ENCODE data around the gene EEF1A1.

GRCh38 chr6:73525546-73526330 lies 4.9 kb upstream of the EEF1A1 start:
- TF ChIP-seq CTCF (IDR thresholded peaks at IDR 0.05 in 2 of 3, conservative IDR thresholded peaks at IDR 0.05 in 1 of 3; ENCODE audit: borderline replicate concordance in 1 of 3, insufficient read depth in 1 of 3, low read depth in 2 of 3, low read length in 2 of 3) (no peak), EGR1 (IDR thresholded peaks at IDR 0.05; ENCODE audit: low read depth) (no peak), JUND (IDR thresholded peaks at IDR 0.05) (no peak), EZH2 (IDR thresholded peaks at IDR 0.05) (no peak), POLR2AphosphoS5 (IDR thresholded peaks at IDR 0.05; ENCODE audit: low read depth, low read length) (no peak), ELF1 (IDR thresholded peaks at IDR 0.05; ENCODE audit: borderline replicate concordance, low read depth) (no peak), SIN3A (IDR thresholded peaks at IDR 0.05; ENCODE audit: low read depth) (no peak), TCF7L2 (IDR thresholded peaks at IDR 0.05; ENCODE audit: borderline replicate concordance, extremely low read depth, insufficient read depth, insufficient read length) (no peak), MAX (IDR thresholded peaks at IDR 0.05) (no peak), POLR2A (IDR thresholded peaks at IDR 0.05; ENCODE audit: borderline replicate concordance, extremely low read depth, insufficient read depth, insufficient read length) (no peak), SP1 (IDR thresholded peaks at IDR 0.05; ENCODE audit: low read depth) (no peak), CEBPB (IDR thresholded peaks at IDR 0.05; ENCODE audit: low read depth) (no peak)
